ENCODE measurements around the gene CEACAM5.

The CEACAM5 gene

GRCh38 chr19:41708481-41708880, at the start of gene CEACAM5:
TSS of gene CEACAM5 (plus strand) at chr19:41708626. CDS start at chr19:41708732, 106 bp downstream.
- DNase-seq (ENCODE audit: low read depth in 1 of 2, low spot score in 1 of 2), result no peak

GRCh38 chr19:41666075-41666474, 42.4 kb upstream of the CEACAM5 start:
- no peak for DNase-seq (ENCODE audit: low read depth in 1 of 2, low spot score in 1 of 2)

- DNase-seq (ENCODE audit: low read depth in 1 of 2, low spot score in 1 of 2), result no peak
Measured at GRCh38 chr19:41668315-41668714, 40.1 kb upstream of the CEACAM5 start.

GRCh38 chr19:41670755-41671154, 37.7 kb upstream of the CEACAM5 start:
- no peak for DNase-seq (ENCODE audit: low read depth in 1 of 2, low spot score in 1 of 2)

GRCh38 chr19:41671486-41671885, 36.9 kb upstream of the CEACAM5 start:
- DNase-seq (ENCODE audit: low read depth in 1 of 2, low spot score in 1 of 2), result no peak

GRCh38 chr19:41682437-41682836, 26.0 kb upstream of the CEACAM5 start:
- DNase-seq (ENCODE audit: low read depth in 1 of 2, low spot score in 1 of 2), result no peak

GRCh38 chr19:41687419-41687818, 21.0 kb upstream of the CEACAM5 start:
- no peak for DNase-seq (ENCODE audit: low read depth in 1 of 2, low spot score in 1 of 2)

- no peak for DNase-seq (ENCODE audit: low read depth in 1 of 2, low spot score in 1 of 2)
Measured at GRCh38 chr19:41688098-41688497, 20.3 kb upstream of the CEACAM5 start, which contains the start of gene CEACAM7. TSS of gene CEACAM7 (minus strand) at chr19:41688270. CDS start at chr19:41688165, 105 bp downstream.

- no peak for DNase-seq (ENCODE audit: low read depth in 1 of 2, low spot score in 1 of 2)
Measured at GRCh38 chr19:41688687-41689086, 19.7 kb upstream of the CEACAM5 start.

GRCh38 chr19:41689993-41690800, 18.2 kb upstream of the CEACAM5 start:
- no peak for DNase-seq (ENCODE audit: low read depth in 1 of 2, low spot score in 1 of 2)

GRCh38 chr19:41690801-41691065, 17.7 kb upstream of the CEACAM5 start:
- DNase-seq (ENCODE audit: low read depth in 1 of 2, low spot score in 1 of 2), result no peak

- DNase-seq (ENCODE audit: low read depth in 1 of 2, low spot score in 1 of 2), result no peak
Measured at GRCh38 chr19:41691268-41691970, 17.0 kb upstream of the CEACAM5 start.

GRCh38 chr19:41694196-41694595, 14.2 kb upstream of the CEACAM5 start:
- DNase-seq (ENCODE audit: low read depth in 1 of 2, low spot score in 1 of 2), result no peak

GRCh38 chr19:41694831-41695635, 13.4 kb upstream of the CEACAM5 start:
- DNase-seq (ENCODE audit: low read depth in 1 of 2, low spot score in 1 of 2), result no peak

- no peak for DNase-seq (ENCODE audit: low read depth in 1 of 2, low spot score in 1 of 2)
Measured at GRCh38 chr19:41695745-41696144, 12.7 kb upstream of the CEACAM5 start.

GRCh38 chr19:41696402-41697197, 11.8 kb upstream of the CEACAM5 start:
- no peak for DNase-seq (ENCODE audit: low read depth in 1 of 2, low spot score in 1 of 2)

- DNase-seq (ENCODE audit: low read depth in 1 of 2, low spot score in 1 of 2), result no peak
Measured at GRCh38 chr19:41697198-41697855, 11.1 kb upstream of the CEACAM5 start.

- no peak for DNase-seq (ENCODE audit: low read depth in 1 of 2, low spot score in 1 of 2)
Measured at GRCh38 chr19:41698746-41699230, 9.6 kb upstream of the CEACAM5 start.

GRCh38 chr19:41699231-41699967, 9.0 kb upstream of the CEACAM5 start:
- no peak for DNase-seq (ENCODE audit: low read depth in 1 of 2, low spot score in 1 of 2)

GRCh38 chr19:41699968-41700323, 8.5 kb upstream of the CEACAM5 start:
- no peak for DNase-seq (ENCODE audit: low read depth in 1 of 2, low spot score in 1 of 2)

All from stimulated activated CD4-positive, alpha-beta T cell treated with anti-CD3 and anti-CD28 coated beads, Interleukin-15, amount 100 ng/mL, for 1 hour (primary cell).